SKM-1 (cell line): ENCODE data around the gene SMIM35.

Experiments used
- DNase-seq: peaks from one replicate; lab custom pipeline; 2025; ENCODE audit not compliant: unreplicated experiment; lab: John Stamatoyannopoulos, UW

SMIM35 gene

GRCh38 chr11:118086913-118087768 lies at the start of gene SMIM35:
Gene SMIM35 (minus strand): TSS chr11:118086963. CDS start chr11:118086757, 206 bp downstream.
- DNase-seq: no peak

GRCh38 chr11:118136341-118136740 lies 49.6 kb upstream of the SMIM35 start:
- DNase-seq: no peak

- no peak for DNase-seq
Measured at GRCh38 chr11:118135796-118136165, 49.0 kb upstream of the SMIM35 start.

- DNase-seq: no peak
Measured at GRCh38 chr11:118135051-118135795, 48.5 kb upstream of the SMIM35 start.

- DNase-seq: no peak
Measured at GRCh38 chr11:118133816-118134215, 47.1 kb upstream of the SMIM35 start.

- DNase-seq: no peak
Measured at GRCh38 chr11:118132385-118133151, 45.8 kb upstream of the SMIM35 start.

- peak; percentile 19 for DNase-seq
Measured at GRCh38 chr11:118129471-118130172, 42.9 kb upstream of the SMIM35 start.

- DNase-seq: peak; percentile 58
Measured at GRCh38 chr11:118128721-118129470, 42.1 kb upstream of the SMIM35 start.

GRCh38 chr11:118128310-118128709 lies 41.5 kb upstream of the SMIM35 start:
- DNase-seq: no peak

- DNase-seq: no peak
Measured at GRCh38 chr11:118126082-118126838, 39.5 kb upstream of the SMIM35 start.

- DNase-seq: no peak
Measured at GRCh38 chr11:118124929-118125535, 38.3 kb upstream of the SMIM35 start.

GRCh38 chr11:118120793-118121192 lies 34.0 kb upstream of the SMIM35 start:
- DNase-seq: no peak

- no peak for DNase-seq
Measured at GRCh38 chr11:118117790-118118601, 31.2 kb upstream of the SMIM35 start.

- no peak for DNase-seq
Measured at GRCh38 chr11:118115048-118115447, 28.3 kb upstream of the SMIM35 start.

- DNase-seq: no peak
Measured at GRCh38 chr11:118114266-118114665, 27.5 kb upstream of the SMIM35 start.

GRCh38 chr11:118112711-118113430 lies 26.1 kb upstream of the SMIM35 start:
- no peak for DNase-seq

GRCh38 chr11:118111744-118112035 lies 24.9 kb upstream of the SMIM35 start:
- DNase-seq: no peak
